Right lobe of liver (tissue), 6 donors: ENCODE measurements around the gene PDGFD. TPM values are rescaled to one million over a fixed set of nuclear protein-coding genes. Genes with fewer than 3 reads are reported as not detected.

Source experiments
- ATAC-seq, 4 donors: fragments of 200-7000 bp; cut with Tn5 transposase; one replicate each; pipeline ENCODE4 v1.9.1; 2020; ENCODE audit warnings: mild to moderate bottlenecking in 4 of 4, moderate library complexity in 4 of 4
- DNase-seq, 3 donors: peaks; one replicate each; pipeline ENCODE4 v3.0.0-alpha.2; 2020
- H3K27ac ChIP-seq, 3 donors: fragments of 200-600 bp; one replicate each; pipeline ENCODE4 v1.8.0; 2022
- H3K27me3 ChIP-seq, 2 donors: fragments of 200-600 bp; one replicate each; pipeline ENCODE4 v1.8.0; 2022
- H3K36me3 ChIP-seq, 4 donors: fragments of 200-600 bp; sonication (generic) in 1 of 4; one replicate each; pipeline versions ENCODE4 v1.5.1 to v1.8.0; 2017 to 2022; ENCODE audit warnings: control low read depth in 1 of 4
- H3K4me1 ChIP-seq, 4 donors: fragments of 200-600 bp; sonication (generic) in 1 of 4; one replicate each; pipeline versions ENCODE4 v1.5.1 to v1.8.0; 2017 to 2022; ENCODE audit warnings: control low read depth in 1 of 4
- H3K4me3 ChIP-seq, 3 donors: fragments of 200-600 bp; one replicate each; pipeline ENCODE4 v1.8.0; 2022
- H3K9me3 ChIP-seq, 4 donors: fragments of 200-600 bp; sonication (generic) in 1 of 4; one replicate each; pipeline versions ENCODE4 v1.5.1 to v1.8.0; 2017 to 2022; ENCODE audit warnings: control low read depth in 1 of 4
- CTCF ChIP-seq, 4 donors: fragments of 200-600 bp in 3 of 4; fragments of 450-650 bp in 1 of 4; IDR thresholded peaks; one replicate each; pipeline versions ENCODE4 v1.5.1 to v1.8.0; 2016 to 2022; ENCODE audit warnings: antibody characterized with exemption in 4 of 4, mild to moderate bottlenecking in 2 of 4
- POLR2A ChIP-seq: fragments of 450-650 bp; IDR thresholded peaks from one replicate; pipeline ENCODE4 v1.6.1; 2017; ENCODE audit warnings: antibody characterized with exemption, mild to moderate bottlenecking
- WGBS: methylation state at CpG from one replicate; pipeline ENCODE4 v1.1.6; 2018; ENCODE audit warnings: low coverage, low lambda C conversion rate; ENCODE audit not compliant: insufficient coverage; ENCODE audit errors: missing lambda C conversion rate; 5-methylcytosine and 5-hydroxymethylcytosine counted together
- intact Hi-C, 2 donors: fragments of 100-400 bp; cut with DNase I; formaldehyde crosslinking; loops; one replicate each; pipeline versions ENCODE4 v1.11.2 to v1.14.1; 2022
- total RNA-seq, 6 experiments: library from RNA; depleted of rRNA in 2 of 6; stranded (reverse); fragments of >200 nt in 2 of 6; fragmentation: NEBNext Ultra II Directional in 3 of 6; extraction: Animal tissue kit (Norgen Biotek cat#: 25700) in 3 of 6; gene quantifications; one replicate each; pipeline versions ENCODE4 v1.1.0 to v1.2.4, GENCODE V29; 2016 to 2023
- donor health status: DM: no; HTN: yes; CAD: no.
- donor health status: DM: no; HTN: no; CAD: no.
- donor health status: DM: no; HTN: no; CAD: no.
- donor health status: DM: no; HTN: yes; CAD: no.
- donor health status: DM: no; HTN: yes; CAD: no.

PDGFD gene
- total RNA-seq, 6 experiments from 2014 or later: 0.84 to 1.6 (median 1.1) TPM

GRCh38 chr11:103877221-103877620, 286.7 kb downstream of the PDGFD start:
- TF ChIP-seq POLR2A (no peak), CTCF (IDR thresholded peaks at IDR 0.05) (no peak)

GRCh38 chr11:103875855-103876510, 288.0 kb downstream of the PDGFD start:
- Histone ChIP-seq H3K27me3 (no peaks in the 10 kb centered on the region), H3K9me3 (no peaks in the 10 kb centered on the region), H3K27ac (no peak overlapping the region), H3K36me3 (no peaks in the 10 kb centered on the region), H3K4me3 (no peak overlapping the region), H3K4me1 (no peaks in the 10 kb centered on the region)
- no peak for DNase-seq
- intact Hi-C loops: no loop called here
- 27% methylated on average over 1 of the region's 2 CpGs for WGBS
- TF ChIP-seq POLR2A: no peak
- TF ChIP-seq CTCF (IDR thresholded peaks at IDR 0.05): no peak
- ATAC-seq: no peak

More at GRCh38 chr11:103877221-103877620, 286.7 kb downstream of the PDGFD start:
- no peak for DNase-seq
- intact Hi-C loops: no loop called here
- Histone ChIP-seq H3K36me3 (no peaks in the 10 kb centered on the region), H3K9me3 (no peaks in the 10 kb centered on the region), H3K4me1 (no peaks in the 10 kb centered on the region), H3K27ac (no peak overlapping the region), H3K4me3 (no peak overlapping the region), H3K27me3 (no peaks in the 10 kb centered on the region)
- no peak for ATAC-seq

- no peaks in the 10 kb centered on the region for H3K9me3 ChIP-seq
- H3K27ac ChIP-seq: no peak overlapping the region
- TF ChIP-seq POLR2A: no peak
- TF ChIP-seq CTCF (IDR thresholded peaks at IDR 0.05): no peak
- H3K4me1 ChIP-seq: no peaks in the 10 kb centered on the region
- ATAC-seq (no peak), DNase-seq (no peak)
- WGBS: 67% methylated on average over 3 of the region's 3 CpGs
- no peaks in the 10 kb centered on the region for H3K36me3 ChIP-seq
- intact Hi-C loops: no loop called here
- no peak overlapping the region for H3K4me3 ChIP-seq
- H3K27me3 ChIP-seq: no peaks in the 10 kb centered on the region
Observed at GRCh38 chr11:103872748-103873147, 291.2 kb downstream of the PDGFD start.

- no peak for ATAC-seq
- 39% methylated on average over 6 of the region's 6 CpGs for WGBS
- no peaks in the 10 kb centered on the region for H3K36me3 ChIP-seq
- no peaks in the 10 kb centered on the region for H3K4me1 ChIP-seq
- no peak for DNase-seq
- TF ChIP-seq POLR2A (no peak), CTCF (IDR thresholded peaks at IDR 0.05) (no peak)
- intact Hi-C loops: no loop called here
- H3K27me3 ChIP-seq: no peaks in the 10 kb centered on the region
- no peak overlapping the region for H3K4me3 ChIP-seq
- no peak overlapping the region for H3K27ac ChIP-seq
- no peaks in the 10 kb centered on the region for H3K9me3 ChIP-seq
Observed at GRCh38 chr11:103871923-103872551, 291.9 kb downstream of the PDGFD start.
